PFSK-1 (cell line): ENCODE results near the gene FGR.

Experiments used
- POLR2AphosphoS5 ChIP-seq: IDR thresholded peaks from 2 replicates; pipeline ENCODE4 v1.6.1; 2012; ENCODE audit warnings: low read depth, mild to moderate bottlenecking, control low read depth, low read length, moderate library complexity
- TAF1 ChIP-seq: IDR thresholded peaks from 2 replicates; pipeline ENCODE4 v1.6.1; 2012; ENCODE audit warnings: low read length, control low read depth, borderline replicate concordance; ENCODE audit not compliant: insufficient read depth

GRCh38 chr1:27632387-27633297, 2.3 kb downstream of the FGR start:
- TF ChIP-seq POLR2AphosphoS5 (no peak), TAF1 (no peak)
